Body of pancreas (tissue), 4 donors: ENCODE results near the gene ZBTB16.

Experiments
- CTCF ChIP-seq, 7 experiments: fragments of 450-650 bp in 4 of 7; fragments of 200-600 bp in 3 of 7; sonication (generic) in 3 of 7; IDR thresholded peaks; one replicate each; pipeline ENCODE4 v1.5.1; 2016 to 2019; ENCODE audit warnings: antibody characterized with exemption in 7 of 7
- POLR2A ChIP-seq, 3 donors: fragments of 450-650 bp; IDR thresholded peaks; one replicate each; pipeline ENCODE4 v1.6.1; 2016; ENCODE audit warnings: antibody characterized with exemption in 3 of 3, mild to moderate bottlenecking in 2 of 3

- TF ChIP-seq CTCF (IDR thresholded peaks at IDR 0.05) (no peak), POLR2A (IDR thresholded peaks at IDR 0.05) (no peak)
Observed at GRCh38 chr11:114195981-114196731, 136.6 kb downstream of the ZBTB16 start.
